ENCODE measurements around the gene TBC1D7.

TBC1D7 gene

DNA sequence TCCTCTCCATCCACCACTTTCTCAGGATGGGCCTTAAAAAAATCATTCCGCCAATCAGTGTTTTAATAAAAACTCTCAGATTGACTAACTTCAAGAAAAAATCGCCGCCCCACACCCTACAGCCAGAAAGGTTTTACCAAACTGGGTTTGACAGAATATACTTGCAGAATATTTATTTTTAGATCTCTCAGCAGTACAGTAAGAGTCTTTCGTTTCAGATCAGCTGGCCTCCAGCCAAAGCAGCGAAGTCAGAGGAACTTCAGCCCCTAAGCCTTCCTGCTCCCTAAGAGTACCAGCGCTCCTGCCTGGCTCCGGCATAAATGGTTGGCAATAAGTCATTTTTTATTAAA, 24.7 kb downstream of the TBC1D7 start:
- TF ChIP-seq, protein P1, sequence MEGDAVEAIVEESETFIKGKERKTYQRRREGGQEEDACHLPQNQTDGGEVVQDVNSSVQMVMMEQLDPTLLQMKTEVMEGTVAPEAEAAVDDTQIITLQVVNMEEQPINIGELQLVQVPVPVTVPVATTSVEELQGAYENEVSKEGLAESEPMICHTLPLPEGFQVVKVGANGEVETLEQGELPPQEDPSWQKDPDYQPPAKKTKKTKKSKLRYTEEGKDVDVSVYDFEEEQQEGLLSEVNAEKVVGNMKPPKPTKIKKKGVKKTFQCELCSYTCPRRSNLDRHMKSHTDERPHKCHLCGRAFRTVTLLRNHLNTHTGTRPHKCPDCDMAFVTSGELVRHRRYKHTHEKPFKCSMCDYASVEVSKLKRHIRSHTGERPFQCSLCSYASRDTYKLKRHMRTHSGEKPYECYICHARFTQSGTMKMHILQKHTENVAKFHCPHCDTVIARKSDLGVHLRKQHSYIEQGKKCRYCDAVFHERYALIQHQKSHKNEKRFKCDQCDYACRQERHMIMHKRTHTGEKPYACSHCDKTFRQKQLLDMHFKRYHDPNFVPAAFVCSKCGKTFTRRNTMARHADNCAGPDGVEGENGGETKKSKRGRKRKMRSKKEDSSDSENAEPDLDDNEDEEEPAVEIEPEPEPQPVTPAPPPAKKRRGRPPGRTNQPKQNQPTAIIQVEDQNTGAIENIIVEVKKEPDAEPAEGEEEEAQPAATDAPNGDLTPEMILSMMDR (IDR thresholded peaks at IDR 0.05; ENCODE audit: low read depth, low read length): no peak
- peak; percentile 77 for DNase-seq (ENCODE audit: low read depth, low spot score)
- in situ Hi-C loops (cut with HindIII; ENCODE audit: low sequenced_read_pairs): no loop called here
- H3K4me3 ChIP-seq (ENCODE audit: low read depth, low read length): no peak overlapping the region

DNA sequence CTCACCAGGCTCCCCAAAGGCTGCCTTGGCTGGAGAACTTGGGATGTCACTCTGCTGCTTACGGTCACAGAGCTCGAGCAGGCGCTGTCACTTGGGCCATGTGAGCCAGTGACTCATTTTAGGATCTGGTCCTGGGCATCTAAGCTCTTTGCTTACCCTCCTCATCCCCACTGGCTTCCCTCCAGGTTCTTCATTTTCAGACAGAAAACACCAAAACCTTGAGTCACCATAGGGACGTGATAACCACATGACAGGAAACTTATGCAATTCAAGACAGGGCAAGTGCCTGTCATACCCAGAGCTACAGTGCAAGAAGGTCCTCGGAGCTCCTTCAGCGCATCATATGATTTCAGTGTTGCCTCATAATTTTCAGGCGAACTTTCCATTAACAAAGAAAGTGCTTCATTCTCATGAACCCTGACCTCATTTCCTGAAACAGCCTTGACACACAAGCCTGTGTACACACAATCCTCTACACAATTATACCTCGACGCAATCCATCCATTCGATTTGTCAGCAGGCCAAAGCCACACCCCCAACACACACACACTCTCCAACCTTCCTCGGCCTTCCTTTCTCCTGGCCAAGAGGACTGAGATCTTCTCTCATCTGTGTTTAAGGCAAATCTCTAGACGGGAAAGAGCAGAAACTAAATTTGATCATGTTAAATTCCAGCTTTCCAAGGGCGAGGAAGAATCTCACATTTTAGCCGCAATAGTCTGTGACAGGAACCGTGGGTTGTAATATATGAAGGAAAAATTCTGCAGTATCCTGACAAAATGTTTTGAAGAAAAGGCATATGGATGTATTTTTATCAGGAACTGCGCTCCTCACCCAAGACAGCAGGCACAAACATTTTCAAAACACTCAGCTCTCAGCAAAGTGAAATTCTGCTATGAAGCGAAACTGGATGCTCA, 25.3 kb downstream of the TBC1D7 start:
- H3K4me3 ChIP-seq (ENCODE audit: low read depth, low read length): no peak overlapping the region
- DNase-seq (ENCODE audit: low read depth, low spot score): peak; percentile 90
- TF ChIP-seq, protein P1 (IDR thresholded peaks at IDR 0.05; ENCODE audit: low read depth, low read length): no peak
- in situ Hi-C loops (cut with HindIII; ENCODE audit: low sequenced_read_pairs): no loop called here

- H3K4me3 ChIP-seq (ENCODE audit: low read depth, low read length): no peak overlapping the region
- TF ChIP-seq, protein P1 (IDR thresholded peaks at IDR 0.05; ENCODE audit: low read depth, low read length): no peak
- in situ Hi-C loops (cut with HindIII; ENCODE audit: low sequenced_read_pairs): no loop called here
- DNase-seq (ENCODE audit: low read depth, low spot score): no peak
These were observed 26.0 kb downstream of the TBC1D7 start for GRCh38 chr6:13302291-13302690.

- DNase-seq (ENCODE audit: low read depth, low spot score): no peak
- TF ChIP-seq, protein P1 (IDR thresholded peaks at IDR 0.05; ENCODE audit: low read depth, low read length): no peak
- no peak overlapping the region for H3K4me3 ChIP-seq (ENCODE audit: low read depth, low read length)
- in situ Hi-C loops (cut with HindIII; ENCODE audit: low sequenced_read_pairs): no loop called here
These were observed 27.4 kb downstream of the TBC1D7 start for GRCh38 chr6:13300643-13301590.

DNA sequence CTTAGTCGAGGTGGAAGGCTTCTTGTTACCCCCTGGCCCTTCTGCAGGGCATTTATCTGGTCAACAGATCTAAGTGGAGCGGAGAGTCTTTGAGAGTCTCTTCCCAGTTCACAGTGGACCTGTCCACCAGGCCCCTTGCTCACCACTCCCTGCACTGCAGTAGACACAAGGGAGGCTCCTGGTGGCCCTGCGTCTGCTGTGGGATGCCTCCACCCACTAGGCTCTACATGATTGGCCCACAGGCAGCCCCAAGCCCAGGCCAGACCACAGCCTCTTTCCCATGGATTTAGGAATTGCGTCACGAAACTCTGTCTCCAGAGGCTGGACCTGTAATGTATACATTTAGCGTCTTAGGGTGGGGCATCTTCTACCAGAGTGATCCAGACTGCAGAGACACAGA, 28.4 kb downstream of the TBC1D7 start:
- TF ChIP-seq, protein P1 (IDR thresholded peaks at IDR 0.05; ENCODE audit: low read depth, low read length): no peak
- in situ Hi-C loops (cut with HindIII; ENCODE audit: low sequenced_read_pairs): no loop called here
- H3K4me3 ChIP-seq (ENCODE audit: low read depth, low read length): no peak overlapping the region
- DNase-seq (ENCODE audit: low read depth, low spot score): no peak

- TF ChIP-seq, protein P1 (IDR thresholded peaks at IDR 0.05; ENCODE audit: low read depth, low read length): no peak
- no peak for DNase-seq (ENCODE audit: low read depth, low spot score)
- in situ Hi-C loops (cut with HindIII; ENCODE audit: low sequenced_read_pairs): no loop called here
- H3K4me3 ChIP-seq (ENCODE audit: low read depth, low read length): no peak overlapping the region
These were observed 28.9 kb downstream of the TBC1D7 start for GRCh38 chr6:13299403-13299821.
